ENCODE measurements around the gene ZNF770. TPM values are rescaled to one million over a fixed set of nuclear protein-coding genes. Genes with fewer than 3 reads are reported as not detected.
A peak's percentile ranks its signal among the peaks of the same experiment; 100 is the strongest.
"Not testable (repeated sequence)": the region's sequence is repeated elsewhere in the genome, so short reads cannot be mapped to it uniquely, and the experiment has no call there.

ZNF770 gene
- total and polyA plus RNA-seq, 7 donors = 16.2 to 70.6 (median 47.6) TPM

- Histone ChIP-seq H3K27ac (peak overlapping the region; percentile 59), H3K4me1 (peaks cover 37% of the 10 kb centered on the region), H3K4me3 (peak overlapping the region; percentile 90), H3K27me3 (ENCODE audit: insufficient read depth in 3 of 3, low read length in 2 of 3) (no peaks in the 10 kb centered on the region), H3K9me3 (no peaks in the 10 kb centered on the region), H3K36me3 (ENCODE audit: insufficient read depth in 1 of 2, low read depth in 1 of 2) (peaks cover 9 to 43% of the 10 kb centered on the region in 2 donors)
- peak in 2 of 4 donors; percentile 20 to 23 for ATAC-seq
- 59 to 74% (median 66%) methylated on average over 9 of the region's 9 CpGs for WGBS, 3 donors
- peak; percentile 41 to 65 for DNase-seq
- no peak for TF ChIP-seq CTCF (IDR thresholded peaks at IDR 0.05)
- intact Hi-C loops (cut with DNase I) = no loop called here
These were observed 3.0 kb downstream of the ZNF770 start for GRCh38 chr15:34984889-34985630.

DNA sequence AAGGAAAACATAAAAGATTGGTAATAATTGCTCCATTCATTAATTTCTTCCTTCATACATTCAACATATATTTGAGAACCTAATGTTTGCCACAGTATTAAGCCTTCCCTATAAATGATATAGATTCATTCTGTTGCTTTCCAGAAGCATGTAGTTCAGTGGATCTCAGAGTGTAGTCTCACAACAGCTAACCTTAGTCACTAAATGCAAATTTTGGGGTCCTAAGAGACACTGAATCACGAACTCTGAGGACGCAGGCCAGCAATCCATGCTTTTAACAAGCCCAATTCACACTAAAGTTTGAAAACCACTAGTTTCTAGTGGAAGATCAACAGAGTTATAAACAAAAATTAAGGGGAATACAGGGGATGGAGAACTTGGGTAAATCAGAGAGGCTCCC lies 11.3 kb downstream of the ZNF770 start:
- Histone ChIP-seq H3K27me3 (ENCODE audit: insufficient read depth in 3 of 3, low read length in 2 of 3) (no peaks in the 10 kb centered on the region), H3K27ac (no peak overlapping the region), H3K4me1 (no peaks in the 10 kb centered on the region), H3K36me3 (ENCODE audit: insufficient read depth in 1 of 2, low read depth in 1 of 2) (peaks cover 4 to 7% of the 10 kb centered on the region in 2 donors), H3K4me3 (no peak overlapping the region), H3K9me3 (no peaks in the 10 kb centered on the region)
- ATAC-seq (no peak), DNase-seq (no peak)
- intact Hi-C loops (cut with DNase I) = no loop called here
- TF ChIP-seq CTCF (IDR thresholded peaks at IDR 0.05) = no peak
- 78 to 90% (median 85%) methylated on average over 2 of the region's 2 CpGs for WGBS, 3 donors

GRCh38 chr15:34976073-34976472 lies 12.0 kb downstream of the ZNF770 start:
- no peak for TF ChIP-seq CTCF (IDR thresholded peaks at IDR 0.05)
- ATAC-seq = no peak
- no peak for DNase-seq
- no peaks in the 10 kb centered on the region for H3K4me1 ChIP-seq
- 92 to 96% (median 94%) methylated on average over 2 of the region's 2 CpGs for WGBS, 3 donors
- no peak overlapping the region for H3K27ac ChIP-seq
- intact Hi-C loops (cut with DNase I) = no loop called here
- peaks cover 0 to 4% of the 10 kb centered on the region in 2 donors for H3K36me3 ChIP-seq (ENCODE audit: insufficient read depth in 1 of 2, low read depth in 1 of 2)
- H3K9me3 ChIP-seq = no peaks in the 10 kb centered on the region
- no peaks in the 10 kb centered on the region for H3K27me3 ChIP-seq (ENCODE audit: insufficient read depth in 3 of 3, low read length in 2 of 3)
- no peak overlapping the region for H3K4me3 ChIP-seq

DNA sequence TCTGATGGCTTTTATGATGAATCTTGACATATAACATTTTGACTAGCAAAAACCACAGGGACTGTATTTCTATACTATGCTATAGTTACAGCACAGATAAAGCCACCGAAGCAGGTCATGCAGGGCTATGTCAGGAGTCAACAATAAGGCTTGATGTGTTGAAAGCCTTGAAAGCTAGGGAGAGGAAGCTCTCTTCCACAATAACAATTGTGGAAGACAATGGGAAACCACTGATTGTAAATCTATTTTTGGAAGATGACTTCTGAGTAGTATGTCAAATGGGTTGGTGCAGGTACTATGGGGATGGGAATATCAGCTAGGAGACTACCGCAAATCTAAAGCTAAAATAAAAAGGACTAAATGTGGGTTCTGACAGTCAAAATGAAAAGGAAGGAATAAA lies 14.6 kb downstream of the ZNF770 start:
- no peaks in the 10 kb centered on the region for H3K27me3 ChIP-seq (ENCODE audit: insufficient read depth in 3 of 3, low read length in 2 of 3)
- intact Hi-C loops (cut with DNase I) = no loop called here
- H3K36me3 ChIP-seq (ENCODE audit: insufficient read depth in 1 of 2, low read depth in 1 of 2) = no peaks in the 10 kb centered on the region
- H3K4me3 ChIP-seq = no peak overlapping the region
- no peak for TF ChIP-seq CTCF (IDR thresholded peaks at IDR 0.05)
- H3K27ac ChIP-seq = no peak overlapping the region
- ATAC-seq = no peak
- no peaks in the 10 kb centered on the region for H3K9me3 ChIP-seq
- WGBS, 3 donors = 83 to 86% (median 84%) methylated on average over 2 of the region's 2 CpGs
- DNase-seq = no peak
- H3K4me1 ChIP-seq = peaks cover 4% of the 10 kb centered on the region

- ATAC-seq; H3K36me3 ChIP-seq (ENCODE audit: insufficient read depth in 1 of 2, low read depth in 1 of 2); H3K9me3 ChIP-seq; DNase-seq; H3K27me3 ChIP-seq (ENCODE audit: insufficient read depth in 3 of 3, low read length in 2 of 3); intact Hi-C loops (cut with DNase I): not testable (repeated sequence)
- peak overlapping the region; percentile 90 for H3K27ac ChIP-seq
- H3K4me3 ChIP-seq = peak overlapping the region; percentile 91
- H3K4me1 ChIP-seq = peaks cover 17% of the 10 kb centered on the region
- 65 to 70% (median 66%) methylated on average over 21 of the region's 21 CpGs for WGBS, 3 donors
These were observed 17.9 kb downstream of the ZNF770 start for GRCh38 chr15:34970098-34970643.
